Astrocyte (in vitro differentiated cells and primary cell): Measurements from ENCODE around the gene ZNF225. TPM values are rescaled to one million over a fixed set of nuclear protein-coding genes. Genes with fewer than 3 reads are reported as not detected.

Source experiments
- DNase-seq: peaks from one replicate; pipeline ENCODE4 v3.0.0-alpha.2; 2010; ENCODE audit warnings: low read depth
- FAIRE-seq: peaks from 2 replicates; lab custom pipeline; 2011; peaks lifted over from hg19 to GRCh38; lab: Jason Lieb, UNC
- H2AFZ ChIP-seq: 2 replicates; pipeline ENCODE4 v1.6.0; 2012; ENCODE audit warnings: low read depth, low read length, inconsistent platforms
- H3K27ac ChIP-seq: 2 replicates; pipeline ENCODE4 v1.5.1; 2011; ENCODE audit warnings: low read depth, low read length, inconsistent platforms
- H3K27me3 ChIP-seq: 2 replicates; pipeline ENCODE4 v1.6.0; 2011; ENCODE audit warnings: low read length, inconsistent platforms; ENCODE audit not compliant: insufficient read depth
- H3K36me3 ChIP-seq: 2 replicates; pipeline ENCODE4 v1.5.1; 2011; ENCODE audit warnings: low read length, inconsistent platforms; ENCODE audit not compliant: insufficient read depth
- H3K4me1 ChIP-seq: 2 replicates; pipeline ENCODE4 v1.5.1; 2011; ENCODE audit warnings: low read length, inconsistent platforms; ENCODE audit not compliant: insufficient read depth
- H3K4me2 ChIP-seq: 2 replicates; pipeline ENCODE4 v1.6.0; 2012; ENCODE audit warnings: low read length, inconsistent platforms
- H3K4me3 ChIP-seq: 2 replicates; pipeline ENCODE4 v1.5.1; 2011; ENCODE audit warnings: low read depth, mild to moderate bottlenecking, low read length, inconsistent platforms; ENCODE audit not compliant: insufficient read depth
- H3K79me2 ChIP-seq: 2 replicates; pipeline ENCODE4 v1.6.0; 2012; ENCODE audit warnings: mild to moderate bottlenecking, low read length, inconsistent platforms; ENCODE audit not compliant: insufficient read depth
- H3K9ac ChIP-seq: 2 replicates; pipeline ENCODE4 v1.6.0; 2012; ENCODE audit warnings: mild to moderate bottlenecking, low read length, inconsistent platforms
- H3K9me3 ChIP-seq: 2 replicates; pipeline ENCODE4 v1.5.1; 2012; ENCODE audit warnings: low read depth, mild to moderate bottlenecking, low read length, inconsistent platforms; ENCODE audit not compliant: insufficient read depth
- H4K20me1 ChIP-seq: 2 replicates; pipeline ENCODE4 v1.6.0; 2012; ENCODE audit warnings: low read length, inconsistent platforms; ENCODE audit not compliant: insufficient read depth
- H3K27ac Mint-ChIP-seq: one replicate; pipeline ENCODE4 v1.8.0; 2021; ENCODE audit warnings: mild to moderate bottlenecking, mixed read lengths; ENCODE audit not compliant: unreplicated experiment
- H3K27me3 Mint-ChIP-seq: one replicate; pipeline ENCODE4 v1.8.0; 2021; ENCODE audit warnings: low read depth, mixed read lengths; ENCODE audit not compliant: unreplicated experiment
- H3K36me3 Mint-ChIP-seq: one replicate; pipeline ENCODE4 v1.8.0; 2021; ENCODE audit warnings: low read depth, mixed read lengths; ENCODE audit not compliant: unreplicated experiment
- H3K4me1 Mint-ChIP-seq: one replicate; pipeline ENCODE4 v1.8.0; 2021; ENCODE audit warnings: low read depth, mixed read lengths; ENCODE audit not compliant: unreplicated experiment
- H3K4me3 Mint-ChIP-seq: one replicate; pipeline ENCODE4 v1.8.0; 2021; ENCODE audit warnings: mild to moderate bottlenecking, moderate library complexity, mixed read lengths; ENCODE audit not compliant: unreplicated experiment
- H3K9me3 Mint-ChIP-seq: one replicate; pipeline ENCODE4 v1.8.0; 2021; ENCODE audit warnings: mild to moderate bottlenecking, mixed read lengths; ENCODE audit not compliant: unreplicated experiment
- EZH2 ChIP-seq: IDR thresholded peaks from 2 replicates; pipeline ENCODE4 v1.6.1; 2012; ENCODE audit warnings: mild to moderate bottlenecking, low read length, inconsistent platforms; ENCODE audit not compliant: insufficient read depth
- total RNA-seq: library from RNA; stranded (reverse); gene quantifications from 2 replicates; pipeline ENCODE4 v1.2.1, GENCODE V29; 2021
- TF ChIP-seq, protein P1 (sequence below): IDR thresholded peaks from 2 replicates; pipeline ENCODE4 v1.5.1; 2011; ENCODE audit warnings: low read depth, mild to moderate bottlenecking, inconsistent platforms, low read length, moderate library complexity; ENCODE audit not compliant: insufficient read depth

ZNF225 gene
- total RNA-seq, 1 donor from 2014 or later, result 4.7 TPM

DNA sequence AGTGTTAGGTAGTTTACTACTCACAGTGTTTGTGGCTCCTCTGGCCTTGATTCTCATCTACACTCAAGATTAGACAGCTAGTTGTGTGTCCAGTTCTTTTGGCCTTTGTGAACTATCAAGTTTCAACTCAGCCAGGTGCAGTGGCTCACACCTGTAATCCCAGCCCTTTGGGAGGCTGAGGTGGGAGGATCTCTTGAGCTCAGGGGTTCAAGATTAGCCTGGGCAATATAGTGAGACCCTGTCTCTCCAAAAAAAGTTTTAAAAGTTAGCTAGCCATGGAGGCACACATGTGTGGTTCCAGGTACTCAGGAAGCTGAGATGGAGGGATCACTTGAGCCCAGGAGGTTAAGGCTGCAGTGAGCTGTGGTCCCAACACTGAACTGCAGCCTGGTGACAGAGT lies 67.8 kb downstream of the ZNF225 start:
- no peak overlapping the region for H3K9ac ChIP-seq
- no peaks in the 10 kb centered on the region for H3K4me1 ChIP-seq
- peaks cover 11% of the 10 kb centered on the region for H3K36me3 ChIP-seq
- no peak overlapping the region for H2AFZ ChIP-seq
- H3K4me3 ChIP-seq, result no peak overlapping the region
- H3K27ac ChIP-seq, result no peak overlapping the region
- Mint-ChIP-seq H3K27me3 (no peaks in the 10 kb centered on the region), H3K36me3 (peaks cover 23% of the 10 kb centered on the region), H3K9me3 (peaks cover 21% of the 10 kb centered on the region), H3K27ac (no peak overlapping the region), H3K4me1 (no peaks in the 10 kb centered on the region), H3K4me3 (no peak overlapping the region)
- DNase-seq (no peak), FAIRE-seq (no peak)
- no peaks in the 10 kb centered on the region for H3K79me2 ChIP-seq
- no peak overlapping the region for H3K4me2 ChIP-seq
- no peaks in the 10 kb centered on the region for H3K27me3 ChIP-seq
- no peaks in the 10 kb centered on the region for H4K20me1 ChIP-seq
- peaks cover 19% of the 10 kb centered on the region for H3K9me3 ChIP-seq
- TF ChIP-seq EZH2, result no peak
- TF ChIP-seq, protein P1, sequence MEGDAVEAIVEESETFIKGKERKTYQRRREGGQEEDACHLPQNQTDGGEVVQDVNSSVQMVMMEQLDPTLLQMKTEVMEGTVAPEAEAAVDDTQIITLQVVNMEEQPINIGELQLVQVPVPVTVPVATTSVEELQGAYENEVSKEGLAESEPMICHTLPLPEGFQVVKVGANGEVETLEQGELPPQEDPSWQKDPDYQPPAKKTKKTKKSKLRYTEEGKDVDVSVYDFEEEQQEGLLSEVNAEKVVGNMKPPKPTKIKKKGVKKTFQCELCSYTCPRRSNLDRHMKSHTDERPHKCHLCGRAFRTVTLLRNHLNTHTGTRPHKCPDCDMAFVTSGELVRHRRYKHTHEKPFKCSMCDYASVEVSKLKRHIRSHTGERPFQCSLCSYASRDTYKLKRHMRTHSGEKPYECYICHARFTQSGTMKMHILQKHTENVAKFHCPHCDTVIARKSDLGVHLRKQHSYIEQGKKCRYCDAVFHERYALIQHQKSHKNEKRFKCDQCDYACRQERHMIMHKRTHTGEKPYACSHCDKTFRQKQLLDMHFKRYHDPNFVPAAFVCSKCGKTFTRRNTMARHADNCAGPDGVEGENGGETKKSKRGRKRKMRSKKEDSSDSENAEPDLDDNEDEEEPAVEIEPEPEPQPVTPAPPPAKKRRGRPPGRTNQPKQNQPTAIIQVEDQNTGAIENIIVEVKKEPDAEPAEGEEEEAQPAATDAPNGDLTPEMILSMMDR, result no peak

DNA sequence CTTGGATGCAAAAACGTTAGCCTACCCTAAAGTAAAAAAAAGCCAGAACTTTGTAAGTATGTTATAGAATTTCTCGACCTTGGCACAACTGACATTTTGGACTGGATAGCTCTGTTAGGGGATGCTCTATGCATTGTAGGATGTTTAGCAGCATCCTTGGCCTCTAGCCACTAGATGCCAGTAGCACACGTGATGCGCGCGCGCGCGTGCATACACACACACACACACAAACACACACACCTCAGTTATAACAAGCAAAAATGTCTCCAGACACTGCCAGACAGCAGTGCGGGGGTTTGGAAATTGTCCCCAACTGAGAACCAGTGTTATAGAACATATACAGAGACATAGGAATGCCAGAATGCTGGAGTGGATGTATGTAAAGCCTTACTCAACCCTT lies 68.9 kb downstream of the ZNF225 start:
- no peak overlapping the region for H3K27ac Mint-ChIP-seq
- FAIRE-seq (no peak), DNase-seq (no peak)
- peaks cover 7% of the 10 kb centered on the region for H3K9me3 ChIP-seq
- H3K9ac ChIP-seq, result no peak overlapping the region
- peaks cover under 1% of the 10 kb centered on the region for H3K36me3 ChIP-seq
- H3K4me3 Mint-ChIP-seq, result no peak overlapping the region
- peaks cover 12% of the 10 kb centered on the region for H3K9me3 Mint-ChIP-seq
- no peaks in the 10 kb centered on the region for H4K20me1 ChIP-seq
- H3K36me3 Mint-ChIP-seq, result peaks cover 11% of the 10 kb centered on the region
- no peak overlapping the region for H2AFZ ChIP-seq
- no peaks in the 10 kb centered on the region for H3K4me1 Mint-ChIP-seq
- TF ChIP-seq EZH2, result no peak
- TF ChIP-seq, protein P1, result no peak
- H3K79me2 ChIP-seq, result no peaks in the 10 kb centered on the region
- no peak overlapping the region for H3K27ac ChIP-seq
- H3K4me3 ChIP-seq, result no peak overlapping the region
- no peak overlapping the region for H3K4me2 ChIP-seq
- no peaks in the 10 kb centered on the region for H3K27me3 ChIP-seq
- H3K27me3 Mint-ChIP-seq, result no peaks in the 10 kb centered on the region
- no peaks in the 10 kb centered on the region for H3K4me1 ChIP-seq

Other genes with a start within 250 kb of the ZNF225 start
- gene ZNF404, start 229.4 kb upstream of the ZNF225 start, total RNA-seq, result 6.4 and 6.6 TPM in 2 replicates
- gene ZNF45, start 178.1 kb upstream of the ZNF225 start, total RNA-seq, result 13.8 and 15.8 TPM in 2 replicates
- gene ZNF221, start 162.2 kb upstream of the ZNF225 start, total RNA-seq, result 6.0 and 6.6 TPM in 2 replicates
- 6.2 and 6.5 TPM in 2 replicates for gene ZNF155, start 129.2 kb upstream of the ZNF225 start, total RNA-seq
- gene ZNF230, start 110.4 kb upstream of the ZNF225 start, total RNA-seq, result 2.1 and 2.7 TPM in 2 replicates
- gene ZNF222, start 88.0 kb upstream of the ZNF225 start, total RNA-seq, result 4.0 and 5.5 TPM in 2 replicates
- 3.5 and 4.1 TPM in 2 replicates for gene ZNF223, start 61.4 kb upstream of the ZNF225 start, total RNA-seq
- gene ZNF284, start 41.2 kb upstream of the ZNF225 start, total RNA-seq, result 3.6 and 3.7 TPM in 2 replicates
- 24.6 and 25.2 TPM in 2 replicates for gene ZNF224, start 19.0 kb upstream of the ZNF225 start, total RNA-seq
- gene ZNF234, start 28.2 kb downstream of the ZNF225 start, total RNA-seq, result 9.0 and 11.6 TPM in 2 replicates
- 24.4 and 27.6 TPM in 2 replicates for gene ZNF226, start 51.7 kb downstream of the ZNF225 start, total RNA-seq
- 10.7 and 18.2 TPM in 2 replicates for gene ZNF227, start 99.1 kb downstream of the ZNF225 start, total RNA-seq
- 2.1 and 2.7 TPM in 2 replicates for gene ZNF233, start 146.5 kb downstream of the ZNF225 start, total RNA-seq
- gene ZNF235, start 191.6 kb downstream of the ZNF225 start, total RNA-seq, result 4.8 and 6.4 TPM in 2 replicates
- 4.1 and 4.4 TPM in 2 replicates for gene ZNF112, start 243.3 kb downstream of the ZNF225 start, total RNA-seq